AG10803 (cell line): ENCODE data around the gene DHRS2.
A peak's percentile ranks its signal among the peaks of the same experiment; 100 is the strongest.
"Not testable (repeated sequence)": the region's sequence is repeated elsewhere in the genome, so short reads cannot be mapped to it uniquely, and the experiment has no call there.

Experiments
- DNase-seq: peaks from one replicate; pipeline ENCODE4 v3.0.0; 2010; ENCODE audit warnings: low read depth
- H3K4me3 ChIP-seq: 2 replicates; pipeline ENCODE4 v1.5.1; 2011; ENCODE audit warnings: mild to moderate bottlenecking, low read length, control low read depth
- CTCF ChIP-seq: conservative IDR thresholded peaks from 2 replicates; pipeline ENCODE4 v1.5.1; 2011; ENCODE audit warnings: mild to moderate bottlenecking, low read length, control low read depth, inconsistent platforms

Gene DHRS2

GRCh38 chr14:23681337-23681736, 45.2 kb downstream of the DHRS2 start:
- no peak for TF ChIP-seq CTCF
- DNase-seq: no peak
- no peak overlapping the region for H3K4me3 ChIP-seq

- DNase-seq, H3K4me3 ChIP-seq: not testable (repeated sequence)
These were observed 53.7 kb downstream of the DHRS2 start for GRCh38 chr14:23689709-23690514.

GRCh38 chr14:23692416-23692815, 56.3 kb downstream of the DHRS2 start:
- H3K4me3 ChIP-seq: no peak overlapping the region
- no peak for TF ChIP-seq CTCF
- DNase-seq: no peak

- TF ChIP-seq CTCF: no peak
- no peak overlapping the region for H3K4me3 ChIP-seq
- DNase-seq: no peak
These were observed 57.1 kb downstream of the DHRS2 start for GRCh38 chr14:23693252-23693775.

GRCh38 chr14:23694085-23694948, 58.2 kb downstream of the DHRS2 start:
- no peak for TF ChIP-seq CTCF
- peak overlapping the region; percentile 25; the same call in 1 of the 2 replicates for H3K4me3 ChIP-seq
- peak; percentile 82 for DNase-seq
